Naive thymus-derived CD4-positive, alpha-beta T cell (primary cell): ENCODE results near the gene GABRB1. TPM values are rescaled to one million over a fixed set of nuclear protein-coding genes. Genes with fewer than 3 reads are reported as not detected.
"Not testable (repeated sequence)": the region's sequence is repeated elsewhere in the genome, so short reads cannot be mapped to it uniquely, and the experiment has no call there.

Source experiments
- ATAC-seq: fragments of 150-1000 bp; cut with Tn5 transposase; 2 replicates; pipeline ENCODE4 v1.10.0; 2021; ENCODE audit warnings: mild to moderate bottlenecking, moderate library complexity
- CTCF ChIA-PET: fragments of 350-600 bp; sonication (Branson Sonifier 250); formaldehyde crosslinking; loops from one replicate; lab custom pipeline; 2021; ENCODE audit warnings: antibody characterized with exemption; lab: Charles Lee
- POLR2A ChIA-PET: fragments of 350-600 bp; sonication (Branson Sonifier 250); formaldehyde crosslinking; loops from one replicate; lab custom pipeline; 2021; ENCODE audit warnings: antibody characterized with exemption, inconsistent platforms; lab: Charles Lee
- DNase-seq, 9 donors: peaks; one replicate each; pipeline versions ENCODE4 v3.0.0 to v3.0.0-alpha.2; 2020 to 2022; ENCODE audit warnings: mixed read lengths in 1 of 9
- H3K27ac ChIP-seq: one replicate; pipeline ENCODE4 v1.7.0; 2013; ENCODE audit warnings: mild to moderate bottlenecking, low read depth, low read length, moderate library complexity
- H3K27me3 ChIP-seq, 2 donors: one replicate each; pipeline ENCODE4 v1.7.0; 2013; ENCODE audit warnings: low read length in 2 of 2, mild to moderate bottlenecking in 2 of 2, moderate library complexity in 2 of 2; ENCODE audit not compliant: control insufficient read depth in 2 of 2, insufficient read depth in 2 of 2
- H3K36me3 ChIP-seq, 3 experiments: 1 replicate in 2 of 3; 2 replicates in 1 of 3; pipeline ENCODE4 v1.7.0; 2013; ENCODE audit warnings: low read length in 3 of 3, mild to moderate bottlenecking in 3 of 3, moderate library complexity in 1 of 3; ENCODE audit not compliant: insufficient read depth in 3 of 3, control insufficient read depth in 2 of 3
- H3K4me1 ChIP-seq, 2 donors: one replicate each; pipeline ENCODE4 v1.7.0; 2013; ENCODE audit warnings: low read length in 2 of 2, mild to moderate bottlenecking in 2 of 2, moderate library complexity in 1 of 2; ENCODE audit not compliant: control insufficient read depth in 2 of 2, insufficient read depth in 2 of 2
- H3K4me3 ChIP-seq: 2 replicates; pipeline ENCODE4 v1.7.0; 2013; ENCODE audit warnings: mild to moderate bottlenecking, low read length
- H3K9me3 ChIP-seq, 3 experiments: 1 replicate in 2 of 3; 2 replicates in 1 of 3; pipeline ENCODE4 v1.7.0; 2013; ENCODE audit warnings: low read length in 3 of 3; ENCODE audit not compliant: control insufficient read depth in 2 of 3
- H3K27ac Mint-ChIP-seq, 9 donors: one replicate each; pipeline ENCODE4 v1.8.0; 2020 to 2022; ENCODE audit warnings: mixed read lengths in 9 of 9, mild to moderate bottlenecking in 8 of 9, moderate library complexity in 5 of 9, inconsistent platforms in 2 of 9
- H3K27me3 Mint-ChIP-seq, 5 donors: one replicate each; pipeline ENCODE4 v1.8.0; 2021 to 2022; ENCODE audit warnings: mixed read lengths in 5 of 5, mild to moderate bottlenecking in 1 of 5
- H3K36me3 Mint-ChIP-seq, 5 donors: one replicate each; pipeline ENCODE4 v1.8.0; 2020 to 2022; ENCODE audit warnings: mixed read lengths in 5 of 5, mild to moderate bottlenecking in 3 of 5, inconsistent platforms in 1 of 5
- H3K4me1 Mint-ChIP-seq, 7 donors: one replicate each; pipeline ENCODE4 v1.8.0; 2020 to 2022; ENCODE audit warnings: mixed read lengths in 7 of 7, mild to moderate bottlenecking in 3 of 7, inconsistent platforms in 1 of 7
- H3K4me3 Mint-ChIP-seq, 10 donors: one replicate each; pipeline ENCODE4 v1.8.0; 2020 to 2022; ENCODE audit warnings: mild to moderate bottlenecking in 10 of 10, mixed read lengths in 10 of 10, moderate library complexity in 6 of 10, inconsistent platforms in 2 of 10
- H3K9me3 Mint-ChIP-seq, 11 donors: one replicate each; pipeline ENCODE4 v1.8.0; 2020 to 2022; ENCODE audit warnings: mixed read lengths in 11 of 11, mild to moderate bottlenecking in 4 of 11, inconsistent platforms in 1 of 11, moderate library complexity in 1 of 11
- intact Hi-C, 2 donors: fragments of 100-400 bp; cut with micrococcal nuclease; formaldehyde crosslinking; loops; one replicate each; pipeline ENCODE4 v1.15.1; 2023
- polyA plus RNA-seq, 2 donors: library from polyadenylated mRNA; unstranded; fragments of 300-500 nt; fragmentation: Illumina TruSeq; gene quantifications; one replicate each; pipeline ENCODE4 v1.2.3, GENCODE V29; 2021
- total RNA-seq, 6 experiments: library from RNA in 5 of 6; stranded (reverse) in 5 of 6; gene quantifications; 1 replicate in 5 of 6; 2 replicates in 1 of 6; pipeline ENCODE4 v1.2.3 and lab custom pipeline; 2021 to 2026

The GABRB1 gene
- total and polyA plus RNA-seq, 7 experiments from 2014 or later, result not detected

DNA sequence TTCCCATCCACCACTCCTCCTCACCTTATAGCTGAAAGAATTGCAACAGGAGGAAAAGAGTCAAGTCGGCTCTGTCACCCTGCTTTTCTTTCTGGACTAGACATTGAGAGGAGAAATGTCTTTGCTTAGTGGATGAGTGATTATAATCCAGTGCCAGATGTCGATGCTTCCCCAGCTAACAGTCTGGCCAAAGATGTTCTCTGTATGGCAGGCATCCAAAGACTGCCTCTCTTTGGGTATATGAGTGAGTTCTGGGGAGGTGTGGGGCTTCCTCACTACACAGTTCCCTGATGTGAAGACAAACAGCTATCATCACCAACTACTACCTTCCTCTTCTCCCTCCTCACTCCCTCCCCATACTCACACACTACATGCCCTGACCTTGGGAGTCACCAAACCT is 341.2 kb downstream of the GABRB1 start:
- intact Hi-C loops, result no loop called here
- CTCF ChIA-PET, result no interaction called here
- no peak for ATAC-seq

DNA sequence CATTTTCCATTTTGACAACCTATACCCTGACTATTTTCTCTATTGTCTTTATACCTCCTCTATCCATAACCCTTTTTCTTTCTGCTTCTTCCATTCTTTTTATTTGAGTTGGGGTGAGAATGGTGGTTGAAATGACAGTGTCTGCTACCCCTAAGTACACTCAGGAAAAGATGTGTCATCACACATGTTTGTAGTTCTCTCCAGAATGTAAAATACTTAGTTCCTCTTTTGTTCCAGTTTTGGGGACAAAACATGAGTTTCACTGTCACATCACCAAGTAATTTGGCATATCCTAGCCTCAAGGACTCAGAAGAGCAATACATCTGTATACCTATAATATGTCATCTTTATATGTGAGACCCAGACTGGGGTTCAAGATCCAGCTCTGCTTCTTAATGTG is 341.8 kb downstream of the GABRB1 start:
- peaks cover 0 to 35% (median 15%) of the 10 kb centered on the region in 5 donors for H3K27me3 Mint-ChIP-seq
- H3K4me1 Mint-ChIP-seq, result peaks cover 0 to 2% (median 0%) of the 10 kb centered on the region in 7 donors
- no peak overlapping the region for H3K4me3 ChIP-seq
- H3K4me1 ChIP-seq, result no peaks in the 10 kb centered on the region
- no peaks in the 10 kb centered on the region for H3K9me3 ChIP-seq
- POLR2A ChIA-PET, result no interaction called here
- H3K4me3 Mint-ChIP-seq, result no peak overlapping the region
- intact Hi-C loops, result no loop called here
- H3K27ac ChIP-seq, result no peak overlapping the region
- CTCF ChIA-PET, result no interaction called here
- H3K9me3 Mint-ChIP-seq, result peaks cover 0 to 2% (median 0%) of the 10 kb centered on the region in 11 donors
- H3K36me3 Mint-ChIP-seq, result no peaks in the 10 kb centered on the region
- no peak for ATAC-seq
- peaks cover 0 to 2% of the 10 kb centered on the region in 2 donors for H3K27me3 ChIP-seq
- no peaks in the 10 kb centered on the region for H3K36me3 ChIP-seq
- H3K27ac Mint-ChIP-seq, result no peak overlapping the region
- no peak for DNase-seq

More for the DNA sequence above, 341.2 kb downstream of the GABRB1 start:
- H3K9me3 Mint-ChIP-seq, result peaks cover 0 to 2% (median 0%) of the 10 kb centered on the region in 11 donors
- no peak for DNase-seq
- Histone ChIP-seq H3K4me1 (no peaks in the 10 kb centered on the region), H3K36me3 (no peaks in the 10 kb centered on the region), H3K27ac (no peak overlapping the region), H3K9me3 (no peaks in the 10 kb centered on the region), H3K4me3 (no peak overlapping the region), H3K27me3 (peaks cover 0 to 2% of the 10 kb centered on the region in 2 donors)
- H3K4me3 Mint-ChIP-seq, result no peak overlapping the region
- H3K27ac Mint-ChIP-seq, result no peak overlapping the region
- POLR2A ChIA-PET, result no interaction called here
- H3K4me1 Mint-ChIP-seq, result peaks cover 0 to 2% (median 0%) of the 10 kb centered on the region in 7 donors
- H3K27me3 Mint-ChIP-seq, result peaks cover 0 to 35% (median 15%) of the 10 kb centered on the region in 5 donors
- H3K36me3 Mint-ChIP-seq, result no peaks in the 10 kb centered on the region

DNA sequence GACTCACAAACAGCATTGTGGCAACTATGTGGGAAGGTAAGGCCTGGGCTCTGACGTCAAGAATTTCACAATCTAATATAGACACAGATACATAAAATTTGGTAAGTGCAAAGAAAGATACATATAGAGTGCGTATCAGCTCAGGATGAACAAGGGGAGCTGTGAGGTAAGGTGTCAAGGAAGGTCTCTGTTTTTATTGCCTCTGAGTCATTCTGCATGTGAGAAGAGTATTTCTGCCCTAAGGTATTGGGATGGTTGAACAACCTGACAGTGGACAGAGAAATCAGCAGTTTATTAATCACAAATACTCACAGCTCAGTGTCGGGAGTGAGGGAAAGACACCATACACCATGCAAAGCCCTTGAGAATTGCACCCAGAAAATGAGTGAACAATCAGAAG is 342.3 kb downstream of the GABRB1 start:
- no peaks in the 10 kb centered on the region for H3K36me3 Mint-ChIP-seq
- Histone ChIP-seq H3K27me3 (peaks cover 0 to 2% of the 10 kb centered on the region in 2 donors), H3K4me3 (no peak overlapping the region), H3K27ac (no peak overlapping the region), H3K4me1 (no peaks in the 10 kb centered on the region), H3K36me3 (no peaks in the 10 kb centered on the region), H3K9me3 (no peaks in the 10 kb centered on the region)
- no peak for ATAC-seq
- H3K9me3 Mint-ChIP-seq, result peaks cover 0 to 2% (median 0%) of the 10 kb centered on the region in 11 donors
- ChIA-PET POLR2A (no interaction called here), CTCF (no interaction called here)
- H3K4me3 Mint-ChIP-seq, result no peak overlapping the region
- no peak overlapping the region for H3K27ac Mint-ChIP-seq
- peaks cover 0 to 2% (median 0%) of the 10 kb centered on the region in 7 donors for H3K4me1 Mint-ChIP-seq
- peaks cover 0 to 35% (median 15%) of the 10 kb centered on the region in 5 donors for H3K27me3 Mint-ChIP-seq
- no peak for DNase-seq
- intact Hi-C loops, result no loop called here

DNA sequence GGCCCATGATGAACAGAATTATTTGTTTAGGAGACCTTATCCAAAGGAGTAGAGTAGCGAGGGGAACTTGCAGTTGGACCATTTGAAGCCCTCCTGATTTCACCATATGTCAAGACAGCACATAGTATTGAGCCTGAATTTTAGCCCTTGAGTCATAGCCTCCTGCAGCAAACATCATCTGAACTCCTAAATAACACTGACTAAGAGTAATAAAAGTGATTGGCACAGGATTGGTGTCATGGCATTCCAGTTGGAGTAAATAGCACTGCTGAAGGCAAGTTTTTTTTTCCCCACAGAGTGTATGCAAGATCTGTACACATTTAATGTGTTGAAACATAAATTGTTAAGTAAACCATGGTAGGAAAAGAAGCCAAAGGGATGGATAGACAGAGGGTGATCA is 343.1 kb downstream of the GABRB1 start:
- Histone ChIP-seq H3K4me1 (no peaks in the 10 kb centered on the region), H3K27me3 (peaks cover 0 to 2% of the 10 kb centered on the region in 2 donors), H3K9me3 (no peaks in the 10 kb centered on the region), H3K4me3 (no peak overlapping the region), H3K27ac (no peak overlapping the region), H3K36me3 (no peaks in the 10 kb centered on the region)
- H3K4me1 Mint-ChIP-seq, result peaks cover 0 to 2% (median 0%) of the 10 kb centered on the region in 7 donors
- intact Hi-C loops, result no loop called here
- ATAC-seq (no peak), DNase-seq (no peak)
- ChIA-PET CTCF (no interaction called here), POLR2A (no interaction called here)
- peaks cover 0 to 2% (median 0%) of the 10 kb centered on the region in 11 donors for H3K9me3 Mint-ChIP-seq
- no peak overlapping the region for H3K27ac Mint-ChIP-seq
- no peaks in the 10 kb centered on the region for H3K36me3 Mint-ChIP-seq
- no peak overlapping the region for H3K4me3 Mint-ChIP-seq
- H3K27me3 Mint-ChIP-seq, result peaks cover 0 to 32% (median 12%) of the 10 kb centered on the region in 5 donors

DNA sequence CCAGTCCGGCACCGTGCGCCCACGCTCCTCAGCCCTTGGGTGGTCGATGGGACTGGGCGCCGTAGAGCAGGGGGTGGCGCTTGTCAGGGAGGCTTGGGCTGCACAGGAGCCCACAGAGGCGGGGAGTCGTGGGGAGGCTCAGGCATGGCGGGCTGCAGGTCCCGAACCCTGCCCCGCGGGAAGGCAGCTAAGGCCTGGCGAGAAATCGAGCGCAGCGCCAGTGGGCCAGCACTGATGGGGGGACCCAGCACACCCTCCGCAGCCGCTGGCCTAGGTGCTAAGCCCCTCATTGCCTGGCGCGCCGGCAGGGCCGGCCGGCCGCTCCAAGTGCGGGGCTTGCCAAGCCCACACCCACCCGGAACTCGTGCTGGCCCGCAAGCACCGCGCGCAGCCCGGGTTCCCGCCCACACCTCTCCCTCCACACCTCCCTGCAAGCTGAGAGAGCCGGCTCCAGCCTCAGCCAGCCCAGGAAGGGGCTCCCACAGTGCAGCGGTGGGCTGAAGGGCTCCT is 346.7 kb downstream of the GABRB1 start:
- POLR2A ChIA-PET, H3K36me3 ChIP-seq, H3K27me3 ChIP-seq, H3K27ac ChIP-seq, H3K27ac Mint-ChIP-seq, H3K36me3 Mint-ChIP-seq, H3K9me3 ChIP-seq, H3K4me1 Mint-ChIP-seq, H3K9me3 Mint-ChIP-seq, DNase-seq, H3K4me3 ChIP-seq, H3K4me1 ChIP-seq, H3K4me3 Mint-ChIP-seq, ATAC-seq, intact Hi-C loops: not testable (repeated sequence)
- CTCF ChIA-PET, result interaction anchor here (0.8 kb wide), 1 partner anchor 15 kb away, joined by 3 read pairs; no protein-coding TSS in a partner anchor
- H3K27me3 Mint-ChIP-seq, result peaks cover 0 to 21% (median 8%) of the 10 kb centered on the region in 5 donors

DNA sequence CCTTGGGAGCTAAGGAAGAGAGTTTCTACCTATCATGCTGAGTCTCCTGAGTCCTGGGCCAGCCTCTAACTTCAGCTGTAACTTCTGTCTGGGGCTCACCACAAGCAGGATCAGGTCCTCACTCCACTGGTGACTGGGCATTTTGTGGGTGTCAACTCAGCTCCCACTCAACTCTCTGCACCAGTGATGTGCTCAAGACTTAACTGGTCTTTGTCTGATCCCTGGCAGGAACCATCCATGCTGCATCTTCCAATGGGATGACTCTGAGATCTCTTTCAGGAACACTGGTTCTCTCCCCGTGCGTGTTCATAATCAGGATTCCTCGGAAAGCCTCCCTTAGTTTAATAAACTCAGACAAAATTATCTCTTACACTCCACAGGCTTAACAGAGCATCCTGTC is 349.8 kb downstream of the GABRB1 start:
- POLR2A ChIA-PET, result no interaction called here
- H3K4me1 ChIP-seq, result no peaks in the 10 kb centered on the region
- H3K4me3 ChIP-seq, result no peak overlapping the region
- H3K4me1 Mint-ChIP-seq, result peaks cover 0 to 4% (median 0%) of the 10 kb centered on the region in 7 donors
- CTCF ChIA-PET, result no interaction called here
- intact Hi-C loops, result loop anchor here in 1 of 2 donors (5.0 to 10.0 kb wide), 2 partner anchors 184 to 259 kb away; no protein-coding TSS in a partner anchor
- no peaks in the 10 kb centered on the region for H3K27me3 ChIP-seq
- no peak overlapping the region for H3K27ac Mint-ChIP-seq
- H3K4me3 Mint-ChIP-seq, result no peak overlapping the region
- no peak overlapping the region for H3K27ac ChIP-seq
- H3K36me3 Mint-ChIP-seq, result no peaks in the 10 kb centered on the region
- peaks cover 8 to 26% (median 11%) of the 10 kb centered on the region in 5 donors for H3K27me3 Mint-ChIP-seq
- no peaks in the 10 kb centered on the region for H3K9me3 ChIP-seq
- ATAC-seq (no peak), DNase-seq (no peak)
- no peaks in the 10 kb centered on the region for H3K9me3 Mint-ChIP-seq
- H3K36me3 ChIP-seq, result no peaks in the 10 kb centered on the region

DNA sequence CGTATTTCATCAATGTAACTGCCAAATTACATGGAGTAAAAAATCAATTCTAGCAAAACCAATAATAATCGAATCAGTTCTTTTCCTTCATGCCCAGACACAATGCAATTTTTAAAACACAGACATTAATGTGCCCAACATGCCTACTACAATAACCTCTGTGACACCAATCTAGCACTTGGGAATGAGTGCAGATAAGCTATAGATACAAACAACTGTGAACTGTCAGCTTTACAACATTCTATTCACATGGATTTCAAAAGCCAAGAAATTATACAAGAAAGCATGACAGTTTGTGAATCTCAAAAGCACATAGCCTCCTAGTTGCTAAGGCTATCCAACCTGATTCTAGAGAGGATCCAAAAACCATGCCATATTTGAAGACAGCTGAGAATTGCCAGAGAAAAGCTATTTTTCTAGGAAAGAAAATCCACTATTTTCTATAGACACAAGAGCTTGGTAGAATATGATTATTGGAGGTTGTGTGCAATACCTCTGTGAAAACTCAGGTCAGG is 351.5 kb downstream of the GABRB1 start:
- H3K9me3 Mint-ChIP-seq, result no peaks in the 10 kb centered on the region
- POLR2A ChIA-PET, result no interaction called here
- no peak overlapping the region for H3K27ac ChIP-seq
- H3K9me3 ChIP-seq, result no peaks in the 10 kb centered on the region
- no peak overlapping the region for H3K4me3 ChIP-seq
- H3K27ac Mint-ChIP-seq, result no peak overlapping the region
- ATAC-seq (no peak), DNase-seq (no peak)
- H3K4me3 Mint-ChIP-seq, result no peak overlapping the region
- H3K36me3 Mint-ChIP-seq, result no peaks in the 10 kb centered on the region
- H3K4me1 ChIP-seq, result no peaks in the 10 kb centered on the region
- intact Hi-C loops, result loop anchor here (1.0 to 10.0 kb wide), 4 partner anchors 182 to 539 kb away; no protein-coding TSS in a partner anchor
- peaks cover 0 to 4% (median 0%) of the 10 kb centered on the region in 7 donors for H3K4me1 Mint-ChIP-seq
- CTCF ChIA-PET, result interaction anchor here (1.0 kb wide), 1 partner anchor 10 kb away, joined by 3 read pairs; no protein-coding TSS in a partner anchor
- H3K36me3 ChIP-seq, result no peaks in the 10 kb centered on the region
- no peaks in the 10 kb centered on the region for H3K27me3 ChIP-seq
- peaks cover 5 to 32% (median 17%) of the 10 kb centered on the region in 5 donors for H3K27me3 Mint-ChIP-seq
